ENCODE results near the gene RASAL1.

Gene RASAL1

DNA sequence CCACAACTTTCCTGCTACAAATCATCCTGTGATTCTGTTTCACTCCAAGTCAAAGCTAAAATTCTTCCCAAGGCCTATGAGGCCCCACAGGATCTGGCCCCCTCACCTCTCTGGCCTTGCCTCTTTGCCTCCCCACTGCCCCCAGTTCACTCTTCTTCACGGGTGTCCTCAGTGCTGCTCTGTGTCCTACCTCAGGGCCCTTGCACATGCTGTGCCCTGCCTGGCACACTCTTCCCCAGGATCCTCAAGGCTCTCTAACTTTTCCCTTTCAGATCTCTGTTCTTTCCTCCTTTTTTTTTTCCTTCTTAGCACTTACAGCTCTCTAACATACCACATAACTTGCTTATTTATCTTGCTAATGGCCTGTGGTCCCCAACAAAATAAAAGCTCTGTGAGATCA, 29.2 kb downstream of the RASAL1 start:
- no peak overlapping the region for H3K27ac Mint-ChIP-seq
- no peaks in the 10 kb centered on the region for H3K9me3 Mint-ChIP-seq

GRCh38 chr12:113105606-113106271, 29.8 kb downstream of the RASAL1 start:
- no peak overlapping the region for H3K4me3 Mint-ChIP-seq
- H3K27ac Mint-ChIP-seq = no peak overlapping the region
- H3K9me3 Mint-ChIP-seq = no peaks in the 10 kb centered on the region
- no peaks in the 10 kb centered on the region for H3K27me3 Mint-ChIP-seq
- H3K4me1 Mint-ChIP-seq (ENCODE audit: low read depth) = peaks cover 13% of the 10 kb centered on the region
- no peaks in the 10 kb centered on the region for H3K36me3 Mint-ChIP-seq (ENCODE audit: low read depth)
- DNase-seq = no peak

More for the DNA sequence above, 29.2 kb downstream of the RASAL1 start:
- no peak overlapping the region for H3K4me3 Mint-ChIP-seq
- H3K36me3 Mint-ChIP-seq (ENCODE audit: low read depth) = no peaks in the 10 kb centered on the region
- H3K4me1 Mint-ChIP-seq (ENCODE audit: low read depth) = peaks cover 13% of the 10 kb centered on the region
- DNase-seq = no peak
- H3K27me3 Mint-ChIP-seq = no peaks in the 10 kb centered on the region

DNA sequence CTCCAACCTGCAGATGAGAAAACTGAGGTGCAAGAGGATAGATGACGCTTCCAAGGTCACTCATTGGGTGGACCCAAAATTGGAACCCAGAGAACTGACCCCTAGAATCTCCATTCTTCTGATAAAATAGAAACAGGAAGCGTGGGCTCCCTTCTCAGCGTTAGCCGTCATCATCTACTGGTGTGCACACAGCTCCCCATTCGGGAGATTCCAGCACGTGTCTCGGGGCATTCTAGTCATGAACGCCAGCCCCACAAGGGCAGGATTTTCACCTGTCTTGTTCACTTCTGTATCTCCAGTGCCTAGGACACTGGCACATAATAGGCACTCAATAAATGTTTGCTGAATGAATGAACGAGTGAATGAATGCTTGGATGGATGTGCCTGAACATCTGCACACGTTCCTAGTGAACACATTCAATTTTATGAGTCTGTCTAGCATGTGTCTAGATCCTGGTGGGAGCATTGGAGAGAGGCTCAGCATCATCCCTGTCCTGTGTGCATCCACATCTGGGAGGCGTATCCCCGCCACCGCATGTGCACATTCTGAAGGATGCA, 30.5 kb downstream of the RASAL1 start:
- DNase-seq = no peak
- H3K9me3 Mint-ChIP-seq = no peaks in the 10 kb centered on the region
- H3K4me1 Mint-ChIP-seq (ENCODE audit: low read depth) = peaks cover 11% of the 10 kb centered on the region
- no peaks in the 10 kb centered on the region for H3K27me3 Mint-ChIP-seq
- no peaks in the 10 kb centered on the region for H3K36me3 Mint-ChIP-seq (ENCODE audit: low read depth)
- no peak overlapping the region for H3K4me3 Mint-ChIP-seq
- no peak overlapping the region for H3K27ac Mint-ChIP-seq

DNA sequence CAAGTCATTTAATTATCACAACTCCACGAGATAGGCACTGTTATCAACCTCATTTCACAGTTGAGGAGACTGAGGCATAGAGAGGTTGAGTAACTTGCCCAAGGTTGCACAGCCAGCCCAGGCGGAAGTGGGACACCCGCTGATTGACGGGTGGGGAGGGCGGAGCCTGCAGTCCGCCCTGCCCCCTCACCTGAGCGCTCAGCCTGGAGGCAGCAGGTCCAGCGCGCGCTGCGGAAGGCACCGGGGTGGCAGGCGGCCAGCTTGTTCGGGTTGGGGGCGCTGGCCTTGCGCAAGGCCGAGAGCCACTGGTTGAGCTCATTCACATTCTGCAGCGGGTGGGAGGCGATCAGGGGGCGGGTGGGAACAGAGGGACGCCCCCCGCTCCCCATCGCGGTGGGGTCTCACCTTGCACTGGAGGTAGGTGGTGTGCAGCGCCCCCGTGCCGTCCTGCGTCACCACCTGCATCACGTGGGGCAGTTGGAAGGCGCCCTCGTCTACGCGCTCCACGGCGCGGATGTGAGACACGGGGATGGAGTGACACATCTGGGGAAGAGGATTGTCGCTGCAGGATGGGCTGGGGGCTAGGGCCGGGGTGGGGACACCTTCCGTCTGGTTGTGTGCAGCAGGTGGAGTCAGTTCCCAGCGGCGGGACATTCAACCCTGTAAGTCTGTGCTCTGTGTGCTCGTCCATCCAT, 31.7 kb downstream of the RASAL1 start:
- Mint-ChIP-seq H3K4me3 (peak overlapping the region; percentile 64), H3K36me3 (ENCODE audit: low read depth) (no peaks in the 10 kb centered on the region), H3K27ac (peak overlapping the region; percentile 31), H3K27me3 (no peaks in the 10 kb centered on the region), H3K9me3 (no peaks in the 10 kb centered on the region), H3K4me1 (ENCODE audit: low read depth) (peaks cover 11% of the 10 kb centered on the region)
- DNase-seq = peak; percentile 77

DNA sequence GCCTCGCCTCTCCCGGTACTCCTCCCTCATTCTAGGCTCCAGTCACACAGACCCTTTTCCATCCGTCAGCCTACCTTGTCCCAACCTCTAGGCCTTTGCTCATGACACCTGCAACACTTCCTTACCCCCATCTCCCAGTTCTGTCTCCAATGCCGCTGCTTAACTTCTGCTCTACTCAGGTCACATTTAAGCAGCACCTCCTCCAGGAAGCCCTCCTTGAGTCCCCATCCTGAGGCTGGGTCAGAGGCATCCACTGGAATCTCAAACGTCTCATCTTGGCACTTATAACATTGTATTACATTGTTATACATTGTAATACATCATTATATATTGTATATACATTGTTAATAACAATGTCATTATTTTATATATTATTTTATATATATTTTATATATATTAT, 32.8 kb downstream of the RASAL1 start:
- H3K9me3 Mint-ChIP-seq = no peaks in the 10 kb centered on the region
- peak overlapping the region; percentile 1 for H3K27ac Mint-ChIP-seq
- no peaks in the 10 kb centered on the region for H3K36me3 Mint-ChIP-seq (ENCODE audit: low read depth)
- H3K27me3 Mint-ChIP-seq = no peaks in the 10 kb centered on the region
- no peak overlapping the region for H3K4me3 Mint-ChIP-seq
- peaks cover 21% of the 10 kb centered on the region for H3K4me1 Mint-ChIP-seq (ENCODE audit: low read depth)
- DNase-seq = no peak

DNA sequence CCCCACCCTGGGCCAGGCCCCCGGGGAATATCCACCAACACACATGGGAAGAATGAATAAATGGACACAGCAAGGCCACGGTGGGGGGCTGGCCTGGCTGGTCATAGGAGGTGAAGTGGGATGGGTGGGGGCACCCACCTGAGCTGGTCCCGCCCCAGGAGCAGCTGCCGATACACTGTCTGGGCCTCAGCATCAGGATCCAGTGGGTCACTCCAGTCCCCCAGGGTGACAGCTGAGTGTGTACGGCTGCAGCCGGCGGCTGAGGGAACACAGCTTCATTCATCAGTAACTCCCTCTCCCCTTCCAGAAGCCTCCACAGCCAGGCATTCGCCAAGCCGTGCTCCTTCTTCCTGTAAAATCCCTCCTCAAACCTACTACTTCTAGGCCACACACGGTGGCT, 33.8 kb downstream of the RASAL1 start:
- Mint-ChIP-seq H3K36me3 (ENCODE audit: low read depth) (no peaks in the 10 kb centered on the region), H3K27ac (no peak overlapping the region), H3K4me3 (no peak overlapping the region), H3K27me3 (no peaks in the 10 kb centered on the region), H3K9me3 (no peaks in the 10 kb centered on the region), H3K4me1 (ENCODE audit: low read depth) (peaks cover 21% of the 10 kb centered on the region)
- no peak for DNase-seq

DNA sequence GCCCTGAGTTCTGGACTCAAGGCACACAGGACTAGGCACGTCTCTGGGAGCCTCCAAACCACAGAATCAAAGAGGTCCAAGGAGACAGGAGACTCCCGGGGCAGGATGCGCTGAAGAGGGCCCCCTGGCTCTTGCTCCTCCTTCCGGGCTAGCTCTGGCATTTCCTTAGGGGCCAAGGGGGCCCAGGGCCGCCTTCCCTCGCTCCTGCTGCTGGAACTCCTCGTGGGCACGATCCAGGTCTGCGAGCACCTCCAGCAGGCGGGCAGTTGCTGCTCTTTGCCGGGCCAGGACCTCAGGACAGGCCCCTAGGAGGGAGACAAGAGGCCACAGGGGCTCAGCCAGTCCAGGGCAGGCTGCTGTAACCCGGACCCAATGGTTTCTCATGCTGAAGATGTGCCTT, 35.8 kb downstream of the RASAL1 start:
- Mint-ChIP-seq H3K27ac (no peak overlapping the region), H3K36me3 (ENCODE audit: low read depth) (no peaks in the 10 kb centered on the region), H3K27me3 (no peaks in the 10 kb centered on the region), H3K4me3 (no peak overlapping the region), H3K4me1 (ENCODE audit: low read depth) (peaks cover 25% of the 10 kb centered on the region), H3K9me3 (no peaks in the 10 kb centered on the region)
- no peak for DNase-seq

DNA sequence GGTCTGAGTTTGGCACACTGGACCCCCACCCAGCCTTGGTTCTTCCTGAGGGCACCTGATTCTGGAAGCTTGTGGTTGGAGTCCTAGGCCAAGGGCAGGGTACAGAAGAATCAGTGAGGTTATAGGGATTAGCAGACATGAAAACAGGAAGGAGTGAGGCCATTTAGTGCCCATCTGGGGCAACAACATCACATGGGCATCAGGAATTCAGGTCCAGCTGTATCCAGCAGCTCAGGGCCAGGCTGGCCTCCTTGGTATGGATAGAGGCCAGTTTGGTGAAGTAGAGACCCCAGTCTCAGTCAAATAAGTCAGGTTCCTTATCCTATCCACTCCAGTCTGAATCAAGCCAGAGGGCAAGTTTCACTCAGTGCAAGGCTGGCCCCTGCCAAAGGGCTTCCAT, 36.2 kb downstream of the RASAL1 start:
- no peak for DNase-seq
- Mint-ChIP-seq H3K36me3 (ENCODE audit: low read depth) (no peaks in the 10 kb centered on the region), H3K9me3 (no peaks in the 10 kb centered on the region), H3K27ac (no peak overlapping the region), H3K27me3 (no peaks in the 10 kb centered on the region), H3K4me1 (ENCODE audit: low read depth) (peaks cover 25% of the 10 kb centered on the region), H3K4me3 (no peak overlapping the region)

- Mint-ChIP-seq H3K4me1 (ENCODE audit: low read depth) (peaks cover 21% of the 10 kb centered on the region), H3K9me3 (no peaks in the 10 kb centered on the region), H3K4me3 (no peak overlapping the region), H3K27ac (no peak overlapping the region), H3K27me3 (no peaks in the 10 kb centered on the region), H3K36me3 (ENCODE audit: low read depth) (no peaks in the 10 kb centered on the region)
- peak; percentile 83 for DNase-seq
Observed at GRCh38 chr12:113098441-113099028, 37.0 kb downstream of the RASAL1 start.

DNA sequence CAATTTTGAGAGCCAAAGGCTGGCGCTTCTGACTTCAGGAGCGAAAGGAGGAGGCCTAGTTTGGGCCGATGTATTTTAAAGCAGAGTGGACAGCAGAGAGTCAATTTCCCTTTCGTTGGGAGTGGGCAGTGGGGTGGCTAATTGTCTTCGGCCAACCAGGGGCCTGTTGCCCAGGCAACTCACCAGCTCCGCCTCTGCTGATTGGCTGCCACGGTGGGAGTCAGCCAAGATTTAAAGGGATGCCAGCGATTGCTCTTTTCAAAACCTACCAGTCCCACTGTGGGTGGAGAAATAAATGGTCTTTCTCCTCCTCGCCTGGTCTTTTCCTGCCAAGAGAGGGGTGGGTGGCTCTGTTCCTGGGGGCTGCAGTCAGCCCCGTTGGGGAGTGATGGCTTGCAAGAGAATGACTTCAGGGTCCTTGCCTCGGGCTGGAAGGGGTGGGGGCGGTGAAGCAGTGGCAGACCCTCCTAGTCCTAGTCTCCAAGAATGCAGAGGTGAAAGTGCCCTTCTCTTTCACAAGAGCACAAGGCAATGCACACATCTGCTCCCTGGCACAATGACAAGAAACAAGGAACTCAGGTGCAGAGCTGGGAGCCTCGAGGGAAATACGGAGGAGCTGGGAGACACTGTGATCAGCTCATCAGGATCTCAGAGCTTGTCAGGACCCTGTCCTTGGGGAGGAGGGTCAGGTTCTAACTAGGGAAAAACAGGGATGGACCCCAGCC, 37.7 kb downstream of the RASAL1 start:
- no peak overlapping the region for H3K27ac Mint-ChIP-seq
- no peak for DNase-seq
- no peak overlapping the region for H3K4me3 Mint-ChIP-seq
- H3K27me3 Mint-ChIP-seq = no peaks in the 10 kb centered on the region
- H3K4me1 Mint-ChIP-seq (ENCODE audit: low read depth) = peaks cover 21% of the 10 kb centered on the region
- no peaks in the 10 kb centered on the region for H3K9me3 Mint-ChIP-seq
- no peaks in the 10 kb centered on the region for H3K36me3 Mint-ChIP-seq (ENCODE audit: low read depth)

DNA sequence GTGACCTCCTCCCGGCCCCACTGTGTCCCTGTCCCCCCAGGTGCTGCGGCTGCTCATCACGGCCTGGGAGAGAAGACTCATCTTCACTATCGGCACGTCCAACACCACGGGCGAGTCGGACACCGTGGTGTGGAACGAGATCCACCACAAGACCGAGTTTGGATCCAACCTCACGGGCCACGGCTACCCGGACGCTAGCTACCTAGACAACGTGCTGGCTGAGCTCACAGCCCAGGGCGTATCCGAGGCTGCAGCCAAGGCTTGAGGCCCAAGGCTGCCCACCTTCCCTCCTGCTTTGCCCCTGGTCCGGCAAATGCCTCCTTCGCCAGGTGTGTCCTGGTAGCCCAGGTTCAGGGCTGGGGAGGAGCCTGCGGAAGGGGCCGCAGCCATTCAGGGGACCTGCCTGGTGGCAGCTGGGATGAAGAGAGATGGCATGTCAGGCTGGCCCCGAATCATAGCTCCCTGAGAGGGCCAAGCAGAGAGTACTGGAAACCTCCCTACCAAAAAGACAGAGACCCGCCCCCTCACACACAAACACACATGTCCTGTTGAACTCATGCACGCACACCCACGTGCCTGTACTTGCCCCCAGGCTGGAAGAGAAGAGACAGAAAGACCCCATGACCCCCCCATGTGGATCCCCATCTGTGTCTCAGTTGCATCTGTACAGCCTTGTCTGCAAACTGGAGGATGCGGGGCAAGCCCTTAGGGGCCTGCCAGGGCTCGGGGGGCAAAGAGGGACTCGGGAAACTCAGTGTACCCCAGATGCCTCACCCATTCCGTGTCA, 38.7 kb downstream of the RASAL1 start:
- Mint-ChIP-seq H3K27ac (no peak overlapping the region), H3K4me1 (ENCODE audit: low read depth) (peaks cover 31% of the 10 kb centered on the region), H3K4me3 (no peak overlapping the region), H3K27me3 (no peaks in the 10 kb centered on the region), H3K36me3 (ENCODE audit: low read depth) (no peaks in the 10 kb centered on the region), H3K9me3 (no peaks in the 10 kb centered on the region)
- no peak for DNase-seq

DNA sequence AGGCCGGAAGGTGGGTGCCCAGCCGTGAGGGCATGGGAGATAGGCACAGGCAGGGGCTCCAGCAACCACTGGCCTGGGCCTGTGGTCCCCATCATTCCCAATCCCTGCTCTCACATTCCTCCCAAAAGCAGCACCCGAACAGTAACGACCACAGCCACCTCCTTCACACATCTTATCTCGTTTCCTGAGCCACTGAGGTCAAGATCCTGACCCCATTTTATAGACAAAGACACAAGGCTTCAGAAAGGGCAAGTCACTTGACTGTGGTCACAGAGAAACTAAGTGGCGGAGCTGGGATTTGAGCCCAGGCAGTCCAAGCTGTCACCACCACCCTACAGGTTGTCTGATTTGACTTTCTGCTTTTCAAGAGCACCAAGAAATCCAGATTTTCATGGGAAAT, 40.2 kb downstream of the RASAL1 start:
- no peak overlapping the region for H3K27ac Mint-ChIP-seq
- no peaks in the 10 kb centered on the region for H3K27me3 Mint-ChIP-seq
- peaks cover 46% of the 10 kb centered on the region for H3K4me1 Mint-ChIP-seq (ENCODE audit: low read depth)
- DNase-seq = no peak
- H3K36me3 Mint-ChIP-seq (ENCODE audit: low read depth) = no peaks in the 10 kb centered on the region
- H3K9me3 Mint-ChIP-seq = no peaks in the 10 kb centered on the region
- H3K4me3 Mint-ChIP-seq = no peak overlapping the region

DNA sequence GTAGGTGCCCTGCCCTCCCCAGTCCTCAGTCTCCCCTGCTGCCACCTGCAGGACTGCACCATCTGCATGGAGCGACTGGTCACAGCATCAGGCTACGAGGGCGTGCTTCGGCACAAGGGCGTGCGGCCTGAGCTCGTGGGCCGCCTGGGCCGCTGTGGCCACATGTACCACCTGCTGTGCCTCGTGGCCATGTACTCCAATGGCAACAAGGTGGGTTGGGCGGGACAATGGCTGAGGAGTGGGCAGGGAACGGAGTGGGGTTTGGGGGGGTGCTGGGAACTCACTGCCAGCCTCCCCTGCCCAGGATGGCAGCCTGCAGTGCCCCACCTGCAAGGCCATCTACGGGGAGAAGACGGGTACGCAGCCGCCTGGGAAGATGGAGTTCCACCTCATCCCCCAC, 40.8 kb downstream of the RASAL1 start:
- Mint-ChIP-seq H3K4me3 (no peak overlapping the region), H3K9me3 (no peaks in the 10 kb centered on the region), H3K27me3 (no peaks in the 10 kb centered on the region), H3K27ac (no peak overlapping the region), H3K36me3 (ENCODE audit: low read depth) (no peaks in the 10 kb centered on the region), H3K4me1 (ENCODE audit: low read depth) (peaks cover 53% of the 10 kb centered on the region)
- no peak for DNase-seq

All from activated T-cell treated with anti-CD3 and anti-CD28 coated beads, Interleukin-2, amount 50 U/mL, for 24 hours (primary cell).